ENCODE results near the gene ARAP1. TPM values are rescaled to one million over a fixed set of nuclear protein-coding genes. Genes with fewer than 3 reads are reported as not detected.
A peak's percentile ranks its signal among the peaks of the same experiment; 100 is the strongest.

ARAP1 gene
- total and polyA plus RNA-seq, 8 donors, result 21.5 to 73.5 (median 37.9) TPM

DNA sequence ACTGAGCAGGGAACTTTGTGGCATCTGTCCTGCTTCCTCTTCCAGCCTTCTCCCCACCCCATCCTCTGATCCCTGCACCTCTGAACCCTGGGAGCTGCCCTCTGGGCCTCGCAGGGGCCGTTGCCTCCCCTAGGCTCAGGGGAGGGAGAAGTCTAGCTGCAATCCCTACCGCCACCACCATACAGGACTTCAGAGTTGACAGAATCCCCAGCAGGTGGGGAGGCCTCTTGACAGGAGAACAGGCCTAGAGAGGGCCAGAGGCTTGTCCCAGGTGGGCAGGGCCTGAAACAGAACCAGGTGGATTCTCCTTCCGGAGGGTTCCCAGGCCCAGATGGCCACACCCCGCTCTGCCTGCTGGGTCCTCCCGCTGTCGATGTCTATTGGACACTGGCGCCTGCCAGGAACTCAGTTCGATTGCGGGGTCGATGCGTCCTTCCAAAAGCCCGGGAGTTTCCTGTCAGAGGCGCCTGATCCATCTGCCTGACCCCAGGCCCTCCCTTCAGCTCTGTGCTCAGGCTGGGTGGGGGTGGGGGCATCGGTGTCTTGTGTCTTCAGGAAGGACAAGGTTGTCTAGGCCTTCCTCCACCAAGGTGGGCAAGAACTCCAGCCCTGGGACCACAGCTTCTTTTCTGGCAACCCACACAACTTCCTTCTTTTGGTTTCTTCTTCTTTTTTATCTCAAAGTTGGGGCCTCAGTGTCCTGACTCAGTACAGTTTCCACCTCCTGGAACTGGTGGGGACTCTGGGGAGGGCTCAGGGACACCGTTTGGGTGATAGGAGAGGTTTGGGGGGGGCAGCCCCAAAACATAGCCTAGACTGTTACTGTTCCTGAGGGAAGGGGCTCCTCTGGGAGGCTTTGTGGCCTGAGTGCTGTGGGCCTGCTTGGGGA lies 35.3 kb upstream of the ARAP1 start:
- DNase-seq, result peak in 4 of 6 donors; percentile 60 to 84 (median 63)
- H3K9me3 ChIP-seq, result no peaks in the 10 kb centered on the region
- no peaks in the 10 kb centered on the region for H3K36me3 ChIP-seq
- ATAC-seq, result peak; percentile 37 to 69 (median 40)
- H3K4me3 ChIP-seq, result no peak overlapping the region
- intact Hi-C loops (cut with DNase I), result loop anchor here in 1 of 3 donors (10.0 kb wide), 1 partner anchor 63 kb away; no protein-coding TSS in a partner anchor
- no peak for FAIRE-seq
- WGBS, 2 donors, result 59 to 65% methylated on average over 16 of the region's 16 CpGs
- peak overlapping the region; percentile 10 to 63 (median 49) for H3K27ac ChIP-seq
- TF ChIP-seq, protein P1, sequence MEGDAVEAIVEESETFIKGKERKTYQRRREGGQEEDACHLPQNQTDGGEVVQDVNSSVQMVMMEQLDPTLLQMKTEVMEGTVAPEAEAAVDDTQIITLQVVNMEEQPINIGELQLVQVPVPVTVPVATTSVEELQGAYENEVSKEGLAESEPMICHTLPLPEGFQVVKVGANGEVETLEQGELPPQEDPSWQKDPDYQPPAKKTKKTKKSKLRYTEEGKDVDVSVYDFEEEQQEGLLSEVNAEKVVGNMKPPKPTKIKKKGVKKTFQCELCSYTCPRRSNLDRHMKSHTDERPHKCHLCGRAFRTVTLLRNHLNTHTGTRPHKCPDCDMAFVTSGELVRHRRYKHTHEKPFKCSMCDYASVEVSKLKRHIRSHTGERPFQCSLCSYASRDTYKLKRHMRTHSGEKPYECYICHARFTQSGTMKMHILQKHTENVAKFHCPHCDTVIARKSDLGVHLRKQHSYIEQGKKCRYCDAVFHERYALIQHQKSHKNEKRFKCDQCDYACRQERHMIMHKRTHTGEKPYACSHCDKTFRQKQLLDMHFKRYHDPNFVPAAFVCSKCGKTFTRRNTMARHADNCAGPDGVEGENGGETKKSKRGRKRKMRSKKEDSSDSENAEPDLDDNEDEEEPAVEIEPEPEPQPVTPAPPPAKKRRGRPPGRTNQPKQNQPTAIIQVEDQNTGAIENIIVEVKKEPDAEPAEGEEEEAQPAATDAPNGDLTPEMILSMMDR (IDR thresholded peaks at IDR 0.05), result no peak
- peaks cover 7 to 13% (median 9%) of the 10 kb centered on the region in 3 donors for H3K4me1 ChIP-seq
- H3K27me3 ChIP-seq, result no peaks in the 10 kb centered on the region

DNA sequence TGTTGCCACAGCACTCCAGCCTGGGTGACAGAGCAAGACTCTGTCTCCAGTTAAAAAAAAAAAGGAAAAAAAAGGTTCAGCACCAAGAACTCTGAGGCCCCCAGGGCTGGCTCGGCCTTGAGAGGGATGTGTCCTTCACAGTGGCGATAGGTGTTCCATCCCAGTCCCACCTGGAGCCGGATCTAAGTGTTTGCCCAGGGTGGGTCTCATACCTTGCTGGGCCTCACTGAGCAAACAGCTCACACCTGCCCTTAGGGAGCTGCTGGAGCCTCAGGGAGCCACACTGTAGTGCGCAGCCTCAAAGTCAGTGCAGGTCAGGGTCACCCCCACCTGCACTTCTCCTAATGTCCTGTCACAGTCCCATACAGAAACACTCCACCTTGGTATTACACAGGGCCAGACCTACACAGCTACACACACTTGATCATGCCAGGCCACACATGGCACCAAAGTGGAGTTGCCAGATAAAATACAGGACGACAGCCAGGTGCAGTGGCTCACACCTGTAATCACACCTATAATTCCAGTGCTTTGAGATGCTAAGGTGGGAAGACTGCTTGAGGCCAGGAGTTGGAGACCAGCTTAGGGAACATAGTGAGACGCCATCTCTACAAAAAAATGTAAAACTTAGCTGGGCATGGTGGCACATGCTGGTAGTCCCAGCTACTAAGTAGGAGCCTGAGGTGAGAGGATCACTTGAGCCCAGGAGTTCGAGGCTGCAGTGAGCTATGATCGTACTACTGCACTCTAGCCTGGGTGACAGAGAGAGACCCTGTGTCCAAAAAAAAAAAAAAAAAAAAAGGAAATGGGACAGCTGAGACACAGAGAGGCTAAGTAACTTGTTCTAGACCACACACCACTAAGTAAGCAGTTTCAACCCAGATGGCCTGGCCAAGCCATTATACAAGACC lies 34.4 kb upstream of the ARAP1 start:
- DNase-seq (peak in 1 of 6 donors; percentile 42), ATAC-seq (peak; percentile 26 to 52 (median 38)), FAIRE-seq (no peak)
- no peaks in the 10 kb centered on the region for H3K36me3 ChIP-seq
- H3K27me3 ChIP-seq, result no peaks in the 10 kb centered on the region
- H3K27ac ChIP-seq, result peak overlapping the region; percentile 36 to 63 (median 50)
- no peak overlapping the region for H3K4me3 ChIP-seq
- H3K9me3 ChIP-seq, result no peaks in the 10 kb centered on the region
- TF ChIP-seq, protein P1 (IDR thresholded peaks at IDR 0.05), result no peak
- WGBS, 2 donors, result 51 to 52% methylated on average over 8 of the region's 8 CpGs
- peaks cover 7 to 18% (median 12%) of the 10 kb centered on the region in 3 donors for H3K4me1 ChIP-seq
- intact Hi-C loops (cut with DNase I), result loop anchor here in 1 of 3 donors (10.0 kb wide), 1 partner anchor 62 kb away; no protein-coding TSS in a partner anchor

DNA sequence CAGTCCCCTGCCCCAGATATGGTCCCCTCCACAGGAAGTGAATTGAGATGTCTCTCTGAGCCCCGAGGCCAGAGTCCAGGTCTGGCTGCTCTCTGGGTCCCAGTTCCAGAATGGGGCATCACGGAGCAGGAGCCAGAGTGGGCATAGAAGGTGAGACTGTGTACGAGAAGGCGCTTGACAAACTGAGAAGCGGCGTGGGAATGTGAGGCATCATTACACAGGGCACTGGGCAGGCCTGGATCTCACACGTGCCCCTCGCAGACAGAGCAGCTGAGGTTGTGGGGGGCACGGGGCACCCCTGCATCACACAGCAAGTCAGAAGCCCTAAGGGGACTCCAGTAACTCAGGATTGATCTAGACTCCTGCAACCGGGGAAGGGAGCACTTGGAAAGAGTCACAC lies 32.5 kb upstream of the ARAP1 start:
- no peak for DNase-seq
- Histone ChIP-seq H3K36me3 (no peaks in the 10 kb centered on the region), H3K27ac (no peak overlapping the region), H3K4me1 (peaks cover 7 to 26% (median 13%) of the 10 kb centered on the region in 3 donors), H3K4me3 (no peak overlapping the region), H3K9me3 (no peaks in the 10 kb centered on the region), H3K27me3 (no peaks in the 10 kb centered on the region)
- TF ChIP-seq, protein P1 (IDR thresholded peaks at IDR 0.05), result no peak
- no peak for FAIRE-seq
- intact Hi-C loops (cut with DNase I), result loop anchor here in 1 of 3 donors (10.0 kb wide), 1 partner anchor 60 kb away; no protein-coding TSS in a partner anchor
- WGBS, 2 donors, result 86 to 89% methylated on average over 10 of the region's 10 CpGs
- no peak for ATAC-seq

DNA sequence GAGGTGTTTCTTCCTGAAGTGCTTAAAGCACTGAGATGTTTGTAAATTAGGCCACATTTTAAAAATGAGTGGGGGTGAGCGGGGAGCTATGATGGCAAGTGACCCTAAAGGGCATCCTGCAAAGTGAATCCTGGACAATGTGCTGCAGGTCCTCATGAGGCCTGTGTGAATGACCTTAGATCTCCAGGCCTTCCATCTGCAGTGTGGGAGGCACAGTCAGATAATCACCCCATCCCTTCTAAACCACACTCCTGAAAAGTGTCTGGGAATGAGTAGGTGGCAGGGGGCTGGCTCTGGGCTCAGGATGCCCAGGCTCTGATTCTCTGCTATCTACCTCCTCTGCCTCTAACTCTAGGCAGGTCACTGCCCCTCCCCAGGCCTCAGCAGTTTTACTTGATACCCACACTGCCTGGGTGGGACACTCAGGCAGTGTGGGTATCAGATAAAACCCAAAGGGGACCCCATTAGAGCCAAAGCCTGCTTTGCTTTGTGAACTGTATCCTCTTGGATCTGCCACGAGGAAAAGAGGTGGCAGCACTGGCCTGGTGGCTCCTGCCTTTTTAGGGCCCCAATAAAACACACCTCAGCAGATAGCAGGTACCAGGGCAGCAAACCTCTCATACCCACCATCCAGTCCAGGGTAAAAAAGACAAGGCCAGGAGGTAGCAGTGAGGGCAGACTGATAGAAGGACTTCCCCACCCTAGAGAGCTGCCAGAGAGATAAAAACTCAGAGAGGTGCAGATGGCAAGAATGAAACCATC lies 31.1 kb upstream of the ARAP1 start:
- TF ChIP-seq, protein P1 (IDR thresholded peaks at IDR 0.05), result no peak
- no peaks in the 10 kb centered on the region for H3K9me3 ChIP-seq
- DNase-seq (no peak), ATAC-seq (no peak), FAIRE-seq (no peak)
- no peak overlapping the region for H3K4me3 ChIP-seq
- H3K36me3 ChIP-seq, result no peaks in the 10 kb centered on the region
- no peaks in the 10 kb centered on the region for H3K27me3 ChIP-seq
- intact Hi-C loops (cut with DNase I), result loop anchor here in 1 of 3 donors (10.0 kb wide), 1 partner anchor 59 kb away; no protein-coding TSS in a partner anchor
- WGBS, 2 donors, result 86 to 87% methylated on average over 2 of the region's 2 CpGs
- peaks cover 11 to 38% (median 23%) of the 10 kb centered on the region in 3 donors for H3K4me1 ChIP-seq
- H3K27ac ChIP-seq, result no peak overlapping the region

All from pancreas (tissue), 10 donors.